Heart left ventricle (tissue), 16 donors: Measurements from ENCODE around the gene TADA2A. TPM values are rescaled to one million over a fixed set of nuclear protein-coding genes. Genes with fewer than 3 reads are reported as not detected.

Experiments used
- ATAC-seq, 4 donors: fragments of 200-7000 bp; cut with Tn5 transposase; one replicate each; pipeline ENCODE4 v1.9.1; 2020 to 2022; ENCODE audit warnings: moderate library complexity in 4 of 4, mild to moderate bottlenecking in 3 of 4, moderate number of reproducible peaks in 1 of 4
- DNase-seq, 5 donors: peaks; one replicate each; pipeline ENCODE4 v3.0.0-alpha.2; 2020
- H3K27ac ChIP-seq, 12 donors: fragments of 200-600 bp; sonication (generic) in 4 of 12; one replicate each; pipeline versions ENCODE4 v1.5.0 to v1.8.0; 2016 to 2022; ENCODE audit warnings: mild to moderate bottlenecking in 2 of 12
- H3K27me3 ChIP-seq, 9 donors: fragments of 200-600 bp; sonication (generic) in 2 of 9; one replicate each; pipeline versions ENCODE4 v1.5.1 to v1.8.0; 2016 to 2022; ENCODE audit warnings: mild to moderate bottlenecking in 3 of 9
- H3K36me3 ChIP-seq, 9 donors: fragments of 200-600 bp; sonication (generic) in 2 of 9; one replicate each; pipeline versions ENCODE4 v1.5.0 to v1.8.0; 2018 to 2022; ENCODE audit warnings: mild to moderate bottlenecking in 2 of 9
- H3K4me1 ChIP-seq, 12 donors: fragments of 200-600 bp; sonication (generic) in 4 of 12; one replicate each; pipeline versions ENCODE4 v1.5.0 to v1.8.0; 2016 to 2022; ENCODE audit warnings: mild to moderate bottlenecking in 3 of 12
- H3K4me3 ChIP-seq, 12 donors: fragments of 200-600 bp; sonication (generic) in 4 of 12; one replicate each; pipeline versions ENCODE4 v1.5.0 to v1.8.0; 2017 to 2022; ENCODE audit warnings: mild to moderate bottlenecking in 9 of 12, moderate library complexity in 4 of 12
- H3K9me3 ChIP-seq, 12 donors: fragments of 200-600 bp; sonication (generic) in 4 of 12; one replicate each; pipeline versions ENCODE4 v1.5.0 to v1.8.0; 2016 to 2022; ENCODE audit warnings: mild to moderate bottlenecking in 1 of 12
- POLR2A ChIP-seq, 2 donors: fragments of 450-650 bp; IDR thresholded peaks; one replicate each; pipeline ENCODE4 v1.6.1; 2017; ENCODE audit warnings: antibody characterized with exemption in 2 of 2, mild to moderate bottlenecking in 2 of 2, moderate library complexity in 2 of 2
- WGBS, 4 donors: extraction: QIAGEN DNeasy Blood & Tissue Kit in 2 of 4; methylation state at CpG; one replicate each; pipeline versions ENCODE4 v1.1.5 to v1.1.7; 2013 to 2018; 5-methylcytosine and 5-hydroxymethylcytosine counted together
- intact Hi-C, 10 donors: fragments of 100-400 bp; cut with DNase I; formaldehyde crosslinking; loops; one replicate each; pipeline versions ENCODE4 v1.11.1 to v1.14.2; 2022
- polyA plus RNA-seq, 2 donors: library from polyadenylated mRNA; stranded (reverse); fragments of 200-250 nt; gene quantifications; one replicate each; pipeline ENCODE4 v1.2.3, GENCODE V29; 2013
- total RNA-seq, 9 donors: library from RNA; depleted of rRNA in 2 of 9; stranded (reverse); fragments of >200 nt in 2 of 9; fragmentation: NEBNext Ultra II Directional in 3 of 9; extraction: Animal tissue kit (Norgen Biotek cat#: 25700) in 3 of 9; gene quantifications; one replicate each; pipeline versions ENCODE4 v1.1.0 to v1.2.4, GENCODE V29; 2016 to 2023
- TF ChIP-seq, protein P1 (sequence below), 12 donors: fragments of 200-600 bp; sonication (generic) in 4 of 12; IDR thresholded peaks; one replicate each; pipeline versions ENCODE4 v1.5.0 to v1.8.0; 2018 to 2022; ENCODE audit warnings: antibody characterized with exemption in 12 of 12, mild to moderate bottlenecking in 5 of 12
- donor health status: ischemic (EF 13 %, LVEDD 7.1; RV severe dilation, severe dysfunction).
- donor health status: healthy with polysubstance abuse.
- donor health status: DM: no; HTN: yes; CAD: no.
- donor health status: DM: no; HTN: no; CAD: no.
- donor health status: ischemic (EF 25% LVEDD 6.9; RV normal size, moderate dysfunction).
- donor health status: ischemic (EF 25% LVEDD 5.7; RV mildly dilated, moderate dysfunction).
- donor health status: healthy.
- donor health status: DM: yes; HTN: yes; CAD: no.
- donor health status: ischemic (EF 35%, LVEDD 5.7; RV mildly dilated, moderate dysfunction).
- donor health status: nonischemic (EF 11% LVEDD 7.7; RV severe dilation, severe dysfunction).
- donor health status: DM: yes; HTN: yes; CAD: no.
- donor health status: PGD.
- donor health status: ischemic (EF 29% LVEDD 5.4; RV normal size, mild dysfunction).
- donor health status: nonischemic (EF 23%, LVEDD 6.1; RV moderate dilation, normal function).

Gene TADA2A
- total and polyA plus RNA-seq, 11 donors: 5.7 to 19.4 (median 12.5) TPM

DNA sequence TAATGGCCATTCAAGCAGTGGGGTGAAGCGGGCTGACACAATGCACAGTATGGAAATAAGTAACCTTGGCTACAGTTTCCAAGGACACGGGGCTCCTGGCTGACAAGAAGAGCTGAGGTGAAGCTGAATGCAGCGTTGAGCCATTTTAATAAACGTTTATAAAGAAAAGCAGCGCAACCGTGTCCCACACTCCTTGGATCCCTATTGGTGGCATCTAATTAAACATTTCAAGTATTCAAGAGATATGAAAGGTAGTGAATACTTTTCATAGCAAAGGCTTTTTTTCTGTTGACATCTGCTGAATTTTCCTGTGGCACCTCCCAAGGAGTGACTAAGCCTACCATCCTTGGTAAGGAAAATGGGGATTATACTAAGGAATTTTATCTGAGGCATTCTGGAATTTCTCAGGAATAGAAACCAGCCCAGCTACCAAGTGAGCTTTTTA, 109.5 kb downstream of the TADA2A start:
- intact Hi-C loops: no loop called here
- Histone ChIP-seq H3K27ac (peak overlapping the region in 2 of 12 donors; percentile 0 to 45), H3K36me3 (peaks cover 0 to 91% (median 82%) of the 10 kb centered on the region in 9 donors), H3K4me1 (peaks cover 0 to 14% (median 2%) of the 10 kb centered on the region in 12 donors), H3K4me3 (no peak overlapping the region), H3K9me3 (no peaks in the 10 kb centered on the region), H3K27me3 (no peaks in the 10 kb centered on the region)
- TF ChIP-seq POLR2A (IDR thresholded peaks at IDR 0.05): no peak
- WGBS, 4 donors: 48 to 66% (median 61%) methylated on average over 6 of the region's 6 CpGs
- ATAC-seq: no peak
- DNase-seq: no peak

DNA sequence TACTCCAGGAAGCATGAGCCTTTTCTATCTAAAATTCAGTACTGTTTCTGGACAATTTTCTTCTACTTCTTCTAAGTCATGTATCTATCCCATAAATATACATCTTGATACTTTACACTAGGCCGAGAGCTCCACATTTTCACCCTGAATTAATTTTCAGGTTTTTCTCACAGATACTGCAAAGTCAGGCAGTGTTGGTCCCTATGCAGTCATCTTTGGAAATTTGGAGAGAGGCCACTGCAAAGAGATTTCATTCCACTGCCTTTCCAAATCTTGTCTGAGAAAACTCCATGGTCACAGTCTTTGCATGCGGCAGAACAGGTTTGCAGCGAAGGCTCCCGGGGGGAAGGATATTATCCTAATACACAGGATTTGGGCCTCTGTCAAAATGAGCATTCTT, 111.2 kb downstream of the TADA2A start:
- H3K36me3 ChIP-seq: peaks cover 0 to 94% (median 73%) of the 10 kb centered on the region in 9 donors

DNA sequence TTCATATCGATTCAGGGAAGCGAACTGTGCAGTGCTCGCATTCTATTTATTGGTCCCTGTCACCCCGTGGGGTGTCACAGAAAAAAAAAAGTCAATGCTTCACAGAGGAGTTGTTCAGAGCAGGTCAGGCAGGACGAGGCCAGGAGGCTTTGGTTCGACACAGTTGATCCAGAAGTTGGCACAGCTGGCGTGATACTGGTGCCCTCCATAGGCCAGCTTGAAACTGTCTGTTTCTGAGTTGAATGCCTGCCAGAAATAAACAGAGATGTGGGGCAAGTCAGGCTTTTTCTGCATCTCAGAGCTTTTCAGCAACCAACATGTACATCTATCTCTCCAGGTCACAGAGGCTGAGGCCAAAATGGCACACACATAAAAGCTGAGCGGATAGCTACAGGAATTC, 112.1 kb downstream of the TADA2A start:
- WGBS, 4 donors: 74 to 86% (median 82%) methylated on average over 8 of the region's 8 CpGs
- H3K9me3 ChIP-seq: no peaks in the 10 kb centered on the region
- ATAC-seq (no peak), DNase-seq (no peak)
- no peak overlapping the region for H3K27ac ChIP-seq
- H3K4me1 ChIP-seq: peaks cover 0 to 10% (median 2%) of the 10 kb centered on the region in 12 donors
- no peak overlapping the region for H3K4me3 ChIP-seq
- TF ChIP-seq, protein P1, sequence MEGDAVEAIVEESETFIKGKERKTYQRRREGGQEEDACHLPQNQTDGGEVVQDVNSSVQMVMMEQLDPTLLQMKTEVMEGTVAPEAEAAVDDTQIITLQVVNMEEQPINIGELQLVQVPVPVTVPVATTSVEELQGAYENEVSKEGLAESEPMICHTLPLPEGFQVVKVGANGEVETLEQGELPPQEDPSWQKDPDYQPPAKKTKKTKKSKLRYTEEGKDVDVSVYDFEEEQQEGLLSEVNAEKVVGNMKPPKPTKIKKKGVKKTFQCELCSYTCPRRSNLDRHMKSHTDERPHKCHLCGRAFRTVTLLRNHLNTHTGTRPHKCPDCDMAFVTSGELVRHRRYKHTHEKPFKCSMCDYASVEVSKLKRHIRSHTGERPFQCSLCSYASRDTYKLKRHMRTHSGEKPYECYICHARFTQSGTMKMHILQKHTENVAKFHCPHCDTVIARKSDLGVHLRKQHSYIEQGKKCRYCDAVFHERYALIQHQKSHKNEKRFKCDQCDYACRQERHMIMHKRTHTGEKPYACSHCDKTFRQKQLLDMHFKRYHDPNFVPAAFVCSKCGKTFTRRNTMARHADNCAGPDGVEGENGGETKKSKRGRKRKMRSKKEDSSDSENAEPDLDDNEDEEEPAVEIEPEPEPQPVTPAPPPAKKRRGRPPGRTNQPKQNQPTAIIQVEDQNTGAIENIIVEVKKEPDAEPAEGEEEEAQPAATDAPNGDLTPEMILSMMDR (IDR thresholded peaks at IDR 0.05): peak in 1 of 12 donors; percentile 11
- no peak for TF ChIP-seq POLR2A (IDR thresholded peaks at IDR 0.05)
- intact Hi-C loops: no loop called here
- peaks cover 0 to 94% (median 74%) of the 10 kb centered on the region in 9 donors for H3K36me3 ChIP-seq
- no peaks in the 10 kb centered on the region for H3K27me3 ChIP-seq

More for the DNA sequence above, 111.2 kb downstream of the TADA2A start:
- peaks cover 0 to 12% (median 2%) of the 10 kb centered on the region in 12 donors for H3K4me1 ChIP-seq
- intact Hi-C loops: no loop called here
- H3K27ac ChIP-seq: no peak overlapping the region
- 93 to 95% (median 94%) methylated on average over 4 of the region's 4 CpGs for WGBS, 4 donors
- TF ChIP-seq POLR2A (IDR thresholded peaks at IDR 0.05): no peak
- TF ChIP-seq, protein P1 (IDR thresholded peaks at IDR 0.05): no peak
- ATAC-seq (no peak), DNase-seq (no peak)
- no peak overlapping the region for H3K4me3 ChIP-seq
- no peaks in the 10 kb centered on the region for H3K27me3 ChIP-seq
- H3K9me3 ChIP-seq: no peaks in the 10 kb centered on the region

DNA sequence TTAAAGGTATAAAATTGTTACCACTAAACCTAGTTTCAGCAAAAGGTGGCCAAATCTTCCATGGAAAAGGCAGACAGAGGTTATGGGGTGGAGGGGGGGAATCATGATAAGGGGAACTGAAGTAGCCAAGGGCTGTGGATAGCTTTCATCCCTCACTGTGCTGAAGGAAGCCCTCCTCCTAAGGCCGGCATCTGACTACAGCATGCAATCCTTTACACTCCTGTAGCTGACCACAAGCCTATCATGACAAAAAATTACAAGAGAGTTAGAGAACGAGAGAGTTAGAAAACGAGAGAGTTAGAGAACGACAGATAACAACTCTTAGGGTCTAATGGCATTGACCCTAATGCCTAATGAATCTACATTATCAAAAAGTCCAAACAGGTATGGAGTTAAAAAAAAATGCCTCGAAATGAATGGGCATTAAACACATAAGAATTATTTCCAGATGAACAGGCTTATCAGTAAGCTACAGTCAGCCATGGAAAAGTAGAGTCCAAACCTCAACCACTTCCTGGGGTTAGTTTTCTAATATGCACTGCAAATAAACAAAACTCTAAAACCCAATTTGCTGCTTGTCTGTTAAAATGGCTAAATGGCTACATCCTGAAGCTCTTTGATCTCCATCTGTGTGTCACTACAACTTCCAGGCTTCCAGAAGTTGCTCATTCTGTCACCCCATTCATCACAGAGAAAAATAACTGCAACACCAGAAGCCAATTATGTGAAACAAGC, 112.7 kb downstream of the TADA2A start:
- H3K9me3 ChIP-seq: no peaks in the 10 kb centered on the region
- intact Hi-C loops: no loop called here
- 76 to 89% (median 82%) methylated on average over 5 of the region's 5 CpGs for WGBS, 4 donors
- H3K4me3 ChIP-seq: no peak overlapping the region
- ATAC-seq (no peak), DNase-seq (no peak)
- no peak overlapping the region for H3K27ac ChIP-seq
- peaks cover 0 to 94% (median 75%) of the 10 kb centered on the region in 9 donors for H3K36me3 ChIP-seq
- TF ChIP-seq POLR2A (IDR thresholded peaks at IDR 0.05): no peak
- TF ChIP-seq, protein P1 (IDR thresholded peaks at IDR 0.05): no peak
- peaks cover 0 to 10% (median 2%) of the 10 kb centered on the region in 12 donors for H3K4me1 ChIP-seq
- H3K27me3 ChIP-seq: no peaks in the 10 kb centered on the region
